Left renal cortex interstitium (tissue), 4 donors: ENCODE results near the gene ZFYVE21. TPM values are rescaled to one million over a fixed set of nuclear protein-coding genes. Genes with fewer than 3 reads are reported as not detected.

Experiments
- DNase-seq, 4 donors: peaks; one replicate each; pipeline ENCODE4 v3.0.0-alpha.2; 2013; ENCODE audit warnings: low read depth in 4 of 4, low spot score in 2 of 4, missing footprints in 1 of 4
- polyA plus RNA-seq, 4 donors: library from polyadenylated mRNA; unstranded; fragments of 120-200 nt; gene quantifications; one replicate each; pipeline ENCODE4 v1.2.1, GENCODE V29; 2013; ENCODE audit not compliant: insufficient read length in 4 of 4

The ZFYVE21 gene
- polyA plus RNA-seq, 4 donors = 49.0 to 59.6 (median 59.0) TPM

GRCh38 chr14:103704708-103705107, 10.9 kb upstream of the ZFYVE21 start:
- no peak for DNase-seq

DNA sequence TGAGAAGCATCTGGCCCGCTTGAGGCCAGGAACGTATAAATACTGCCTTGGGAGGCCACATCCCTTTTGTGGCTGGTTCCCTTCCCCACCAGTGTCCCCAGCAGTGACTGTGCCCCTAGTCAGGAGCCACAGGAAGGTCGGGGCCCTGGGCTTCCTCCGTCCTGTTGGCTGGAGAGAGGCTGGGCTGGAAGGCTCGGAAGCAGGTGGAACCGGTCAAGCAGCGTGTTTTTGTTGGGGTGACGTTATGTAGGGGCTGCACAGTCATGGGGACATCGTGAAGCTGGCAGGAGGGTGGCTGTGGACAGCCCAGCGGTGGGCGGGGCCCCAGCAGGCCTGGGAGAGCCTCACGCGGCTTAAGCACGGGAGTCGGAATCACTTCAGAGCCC, 10.5 kb upstream of the ZFYVE21 start:
- DNase-seq = no peak

GRCh38 chr14:103705504-103706284, 9.9 kb upstream of the ZFYVE21 start:
- DNase-seq = no peak

DNA sequence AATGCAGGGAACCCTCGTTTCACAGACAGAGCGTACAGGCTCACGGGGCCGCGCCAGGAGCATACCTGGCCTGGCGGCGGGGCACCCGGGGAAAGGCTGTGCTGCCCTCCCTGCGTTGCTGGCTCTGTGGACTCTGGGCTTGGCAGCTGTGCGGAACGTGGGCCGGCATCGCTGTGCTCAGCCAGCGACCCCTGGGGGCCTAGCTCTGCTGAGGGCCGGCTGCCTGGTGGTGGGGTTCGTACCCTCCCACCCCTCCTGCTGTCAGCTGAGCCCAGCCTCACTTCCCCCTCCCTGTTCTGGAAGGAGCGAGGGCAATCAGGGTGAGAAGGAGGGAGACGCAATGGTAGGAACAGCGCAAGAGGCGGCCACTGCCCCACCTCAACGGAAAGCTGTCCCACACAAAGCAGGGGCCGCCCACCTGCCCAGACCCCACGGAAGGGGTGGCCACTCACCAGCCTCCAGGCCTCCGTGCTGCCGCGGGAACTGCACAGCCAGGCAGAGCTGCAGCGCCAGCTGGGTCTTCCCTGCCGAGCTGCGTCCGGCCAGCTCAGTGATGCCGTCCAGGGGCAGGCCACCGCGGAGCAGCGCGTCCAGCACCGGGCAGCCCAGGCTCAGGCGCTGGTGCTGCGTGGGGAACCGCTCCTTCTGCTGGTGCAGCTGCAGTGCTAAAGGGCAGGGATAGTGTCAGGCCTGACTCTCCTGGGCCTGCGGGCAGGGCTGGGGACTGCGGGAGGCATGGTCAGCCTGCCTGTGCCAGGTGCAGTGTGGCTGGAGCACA, 8.9 kb upstream of the ZFYVE21 start:
- no peak for DNase-seq

- no peak for DNase-seq
Measured at GRCh38 chr14:103707329-103708263, 8.0 kb upstream of the ZFYVE21 start.

- no peak for DNase-seq
Measured at GRCh38 chr14:103708750-103709187, 6.8 kb upstream of the ZFYVE21 start.

DNA sequence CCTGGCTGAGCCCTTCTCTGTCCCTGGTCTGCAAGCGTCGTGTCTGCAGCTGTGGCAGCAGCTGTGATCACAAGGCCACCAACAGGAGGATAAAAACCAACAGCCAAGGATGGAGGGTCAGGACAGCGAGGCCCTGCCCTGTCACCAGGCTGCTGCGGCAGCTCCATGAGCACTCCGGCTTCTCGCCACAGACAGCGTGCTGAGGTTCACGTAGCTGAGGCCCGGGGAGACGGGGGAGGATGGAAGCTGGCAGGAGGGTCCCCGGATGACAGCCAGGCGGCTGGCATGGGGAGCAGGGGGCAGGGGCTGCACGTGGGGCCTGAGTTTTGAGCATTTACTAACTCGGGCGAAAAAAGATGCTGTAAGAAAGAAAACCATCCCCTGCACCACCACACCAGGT, 5.8 kb upstream of the ZFYVE21 start:
- DNase-seq = no peak

- DNase-seq = no peak
Measured at GRCh38 chr14:103710771-103711377, 4.7 kb upstream of the ZFYVE21 start.

- DNase-seq = no peak
Measured at GRCh38 chr14:103711516-103712431, 3.8 kb upstream of the ZFYVE21 start.

- no peak for DNase-seq
Measured at GRCh38 chr14:103712633-103713247, 2.9 kb upstream of the ZFYVE21 start.

DNA sequence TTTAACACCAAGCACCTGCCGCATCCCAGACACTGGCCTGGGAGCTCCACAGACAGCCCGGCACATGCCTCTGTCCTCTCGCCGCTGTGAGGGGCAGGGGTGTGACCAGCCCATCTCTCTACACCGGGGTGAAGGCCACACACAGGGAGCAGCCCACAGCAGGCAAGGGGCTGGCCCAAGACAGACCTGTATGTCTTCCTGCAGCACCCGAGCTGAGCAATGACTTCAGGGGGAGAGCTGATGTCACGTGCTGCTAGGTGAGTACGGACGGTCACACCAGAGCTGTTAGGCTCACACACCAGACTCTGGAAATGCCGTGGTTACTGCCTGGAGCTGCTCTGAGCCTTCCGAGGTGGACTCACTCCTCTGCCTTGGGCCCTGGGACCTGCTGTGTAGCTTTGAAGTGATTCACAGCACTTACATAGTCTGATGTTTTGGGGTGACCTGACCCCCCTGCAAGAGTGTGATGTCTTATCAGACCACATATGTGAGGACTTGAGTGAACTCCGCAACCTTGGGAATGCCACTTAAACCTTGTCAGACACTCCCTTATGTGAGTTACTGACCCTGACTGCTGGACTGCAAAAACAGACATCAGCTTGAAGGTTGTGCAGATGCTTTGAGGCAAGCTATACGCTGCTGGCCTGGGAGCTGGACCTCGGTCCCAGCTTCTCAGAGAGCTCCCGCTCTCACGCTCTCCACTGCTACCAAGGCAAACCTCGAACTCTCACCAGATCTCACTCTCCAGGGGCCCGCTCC, 2.1 kb upstream of the ZFYVE21 start:
- DNase-seq = no peak

DNA sequence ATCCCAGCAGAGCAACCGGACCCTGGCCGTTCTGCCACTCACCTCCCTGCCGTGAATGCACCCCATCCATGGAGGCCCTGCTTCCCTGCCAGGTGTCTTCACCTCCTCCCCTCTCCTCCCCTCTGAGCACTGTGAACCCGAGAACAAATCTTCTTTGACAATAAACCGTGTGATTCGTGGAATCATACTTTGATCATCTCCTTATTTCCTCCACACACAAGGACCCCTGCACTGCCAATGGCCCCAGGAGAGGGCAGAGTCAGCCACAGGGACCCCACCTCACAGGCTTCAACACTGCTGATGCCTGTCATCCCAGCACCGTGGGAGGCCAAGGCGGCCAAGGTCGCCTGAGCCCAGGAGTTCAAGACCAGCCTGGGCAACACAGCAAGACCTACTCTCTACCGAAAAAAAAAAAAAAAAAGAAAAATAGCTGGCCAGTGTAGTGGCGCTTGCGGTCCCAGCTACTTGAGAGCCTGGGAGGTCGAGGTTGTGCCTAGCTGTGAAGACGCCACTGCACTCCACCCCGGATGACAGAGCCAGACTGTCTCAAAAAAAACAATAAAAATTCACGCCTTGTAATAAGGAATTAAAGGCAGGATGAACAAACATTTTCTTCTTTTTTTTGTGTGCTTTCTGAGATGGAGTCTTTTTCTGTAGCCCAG, 1.4 kb upstream of the ZFYVE21 start:
- DNase-seq = no peak

DNA sequence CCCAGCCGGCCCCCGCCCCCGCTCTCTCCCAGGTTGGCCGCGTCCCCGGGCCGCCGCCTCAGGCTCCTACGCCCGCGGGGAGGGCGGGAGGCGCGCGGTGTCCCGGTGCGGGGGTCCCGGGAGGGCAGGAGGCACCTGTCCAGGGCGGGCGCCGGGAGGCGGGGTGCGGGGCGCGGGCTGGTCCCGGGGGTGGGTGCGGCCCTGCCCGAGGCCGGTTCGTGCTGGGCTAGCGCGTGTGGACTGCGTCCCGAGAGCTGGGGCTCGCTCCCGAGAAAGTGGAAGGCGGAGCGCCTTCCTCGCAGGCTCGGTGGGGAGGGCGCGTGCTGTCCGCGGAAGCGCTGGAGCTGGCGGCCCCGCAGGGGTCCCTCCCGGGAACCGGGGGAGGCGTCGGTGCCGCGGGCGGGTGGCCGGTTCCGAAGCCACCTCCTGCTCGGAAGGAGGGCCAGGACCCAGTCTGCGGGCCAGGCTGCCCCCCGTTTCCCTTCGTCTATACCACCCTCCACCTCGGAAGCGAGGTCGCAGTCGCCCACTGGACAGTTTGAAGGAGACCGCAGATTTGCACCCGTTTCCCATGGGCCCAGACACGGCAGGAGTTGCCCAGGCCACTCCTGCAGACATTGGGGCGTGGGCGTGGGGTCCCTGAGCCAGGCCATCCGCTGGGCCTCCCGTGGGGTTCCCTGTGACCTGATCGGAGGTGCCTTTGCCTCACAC, 636 bp downstream of the ZFYVE21 start:
- no peak for DNase-seq

DNA sequence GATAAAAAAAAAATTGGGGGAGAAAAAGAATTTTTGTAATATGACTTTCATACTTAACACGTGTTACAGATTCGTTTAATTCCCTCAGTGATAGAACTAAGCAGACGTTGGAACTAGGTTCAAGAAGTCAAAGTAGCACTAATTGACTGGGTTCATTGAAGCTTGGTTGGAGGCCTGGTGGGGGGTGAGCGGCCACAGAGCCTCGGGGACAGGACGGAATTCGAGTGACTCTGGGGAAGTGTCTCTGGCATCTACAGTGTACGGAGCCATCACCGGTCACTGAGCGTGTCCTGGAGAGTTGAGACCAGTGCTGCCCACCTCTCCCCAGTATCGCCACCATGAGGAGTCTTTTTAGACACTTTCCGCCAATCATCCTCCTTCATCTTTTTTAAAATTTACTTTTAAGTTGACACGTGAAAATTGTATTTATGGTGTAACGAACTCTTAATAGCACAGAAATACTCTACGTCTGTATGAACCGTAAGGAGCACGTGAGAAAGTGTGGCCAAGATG, 1.3 kb downstream of the ZFYVE21 start:
- no peak for DNase-seq

GRCh38 chr14:103718572-103718971, 3.0 kb downstream of the ZFYVE21 start:
- no peak for DNase-seq

GRCh38 chr14:103719751-103720150, 4.1 kb downstream of the ZFYVE21 start:
- DNase-seq = no peak
